ENCODE data around the gene KIFBP.
"Not testable (repeated sequence)": the region's sequence is repeated elsewhere in the genome, so short reads cannot be mapped to it uniquely, and the experiment has no call there.

Gene KIFBP

DNA sequence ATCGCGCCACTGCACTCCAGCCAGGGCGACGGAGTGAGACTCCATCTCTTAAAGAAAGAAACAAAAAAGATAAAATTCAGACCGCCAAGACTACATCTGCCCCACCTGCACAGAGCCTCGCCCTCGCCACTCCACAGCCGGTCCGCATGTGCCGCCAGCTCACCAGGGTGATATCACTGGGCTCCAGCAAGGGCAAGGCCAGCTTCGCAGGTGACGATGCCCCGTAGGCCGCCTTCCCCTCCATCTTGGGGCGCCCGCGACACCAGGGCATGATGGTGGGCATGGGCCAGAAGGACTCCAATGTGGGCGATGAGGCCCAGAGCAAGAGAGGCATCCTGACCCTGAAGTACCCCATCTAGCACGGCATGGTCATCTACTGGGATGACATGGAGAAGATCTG, 34.0 kb downstream of the KIFBP start:
- H3K4me3 ChIP-seq (ENCODE audit: low read depth, low read length): no peak overlapping the region
- TF ChIP-seq, protein P1, sequence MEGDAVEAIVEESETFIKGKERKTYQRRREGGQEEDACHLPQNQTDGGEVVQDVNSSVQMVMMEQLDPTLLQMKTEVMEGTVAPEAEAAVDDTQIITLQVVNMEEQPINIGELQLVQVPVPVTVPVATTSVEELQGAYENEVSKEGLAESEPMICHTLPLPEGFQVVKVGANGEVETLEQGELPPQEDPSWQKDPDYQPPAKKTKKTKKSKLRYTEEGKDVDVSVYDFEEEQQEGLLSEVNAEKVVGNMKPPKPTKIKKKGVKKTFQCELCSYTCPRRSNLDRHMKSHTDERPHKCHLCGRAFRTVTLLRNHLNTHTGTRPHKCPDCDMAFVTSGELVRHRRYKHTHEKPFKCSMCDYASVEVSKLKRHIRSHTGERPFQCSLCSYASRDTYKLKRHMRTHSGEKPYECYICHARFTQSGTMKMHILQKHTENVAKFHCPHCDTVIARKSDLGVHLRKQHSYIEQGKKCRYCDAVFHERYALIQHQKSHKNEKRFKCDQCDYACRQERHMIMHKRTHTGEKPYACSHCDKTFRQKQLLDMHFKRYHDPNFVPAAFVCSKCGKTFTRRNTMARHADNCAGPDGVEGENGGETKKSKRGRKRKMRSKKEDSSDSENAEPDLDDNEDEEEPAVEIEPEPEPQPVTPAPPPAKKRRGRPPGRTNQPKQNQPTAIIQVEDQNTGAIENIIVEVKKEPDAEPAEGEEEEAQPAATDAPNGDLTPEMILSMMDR (conservative IDR thresholded peaks at IDR 0.05; ENCODE audit: low read depth, low read length): no peak
- DNase-seq (ENCODE audit: low read depth): no peak

DNA sequence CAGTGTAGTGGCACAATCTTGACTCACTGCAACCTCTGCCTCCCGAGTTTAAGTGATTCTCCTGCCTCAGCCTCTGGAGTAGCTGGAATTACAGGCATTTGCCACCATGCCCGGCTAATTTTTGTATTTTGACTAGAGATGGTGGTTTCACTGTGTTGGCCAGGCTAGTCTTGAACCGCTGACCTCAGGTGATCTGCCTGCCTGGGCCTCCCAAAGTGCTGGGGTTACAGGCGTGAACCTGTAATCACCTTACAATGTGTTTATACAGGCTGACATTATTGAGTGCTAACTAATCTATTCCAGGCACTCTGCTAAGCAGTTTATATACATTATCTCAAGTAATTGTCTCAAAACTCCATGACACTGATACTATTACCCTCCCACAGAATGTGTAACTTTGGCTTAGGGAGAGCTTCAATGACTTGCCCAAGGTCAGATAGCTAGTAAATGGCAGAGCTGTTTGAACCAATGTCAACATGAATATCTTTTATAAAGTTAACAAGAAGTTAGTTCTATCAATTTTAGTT, 36.8 kb downstream of the KIFBP start:
- no peak overlapping the region for H3K4me3 ChIP-seq (ENCODE audit: low read depth, low read length)
- DNase-seq (ENCODE audit: low read depth): no peak
- TF ChIP-seq, protein P1 (conservative IDR thresholded peaks at IDR 0.05; ENCODE audit: low read depth, low read length): no peak

DNA sequence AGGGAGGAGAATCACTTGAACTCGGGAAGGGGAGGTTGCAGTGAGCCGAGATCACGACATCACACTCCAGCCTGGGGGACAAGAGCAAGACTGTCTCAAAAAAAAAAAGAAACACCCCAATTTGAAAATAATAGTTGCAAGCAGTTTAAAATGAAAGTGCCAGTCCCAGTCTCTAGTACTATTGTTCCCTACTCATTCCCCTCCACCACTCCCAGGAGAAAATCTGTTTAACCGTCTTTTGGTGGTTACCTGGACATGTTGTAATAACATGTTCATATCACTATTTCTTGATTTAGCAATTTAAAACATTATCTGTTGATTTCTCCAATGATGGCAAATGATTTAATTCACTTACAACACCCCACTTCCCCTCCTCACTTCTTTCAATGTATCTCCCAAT, 44.7 kb downstream of the KIFBP start:
- DNase-seq (ENCODE audit: low read depth): no peak
- TF ChIP-seq, protein P1 (conservative IDR thresholded peaks at IDR 0.05; ENCODE audit: low read depth, low read length): no peak
- no peak overlapping the region for H3K4me3 ChIP-seq (ENCODE audit: low read depth, low read length)

DNA sequence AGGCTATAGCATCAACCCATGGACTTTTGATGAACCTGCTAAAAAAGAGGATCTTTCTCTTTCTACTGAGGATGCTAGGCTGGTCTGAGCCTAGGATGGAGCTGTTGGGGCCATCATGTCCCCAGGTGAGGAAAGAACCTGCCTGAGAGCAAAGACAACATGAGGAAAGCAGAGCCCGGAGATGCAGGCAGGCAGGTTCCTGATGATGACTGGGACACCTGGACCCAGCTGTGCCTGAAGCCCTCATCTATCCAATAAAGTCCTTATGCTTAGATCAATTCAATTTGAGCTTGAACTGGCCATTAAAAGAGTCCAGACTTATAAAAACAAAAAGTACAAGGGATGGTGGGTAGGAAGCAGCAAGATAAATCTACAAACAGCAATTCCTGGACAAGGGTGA, 48.9 kb downstream of the KIFBP start:
- TF ChIP-seq, protein P1 (conservative IDR thresholded peaks at IDR 0.05; ENCODE audit: low read depth, low read length): no peak
- H3K4me3 ChIP-seq (ENCODE audit: low read depth, low read length): no peak overlapping the region
- DNase-seq (ENCODE audit: low read depth): no peak

DNA sequence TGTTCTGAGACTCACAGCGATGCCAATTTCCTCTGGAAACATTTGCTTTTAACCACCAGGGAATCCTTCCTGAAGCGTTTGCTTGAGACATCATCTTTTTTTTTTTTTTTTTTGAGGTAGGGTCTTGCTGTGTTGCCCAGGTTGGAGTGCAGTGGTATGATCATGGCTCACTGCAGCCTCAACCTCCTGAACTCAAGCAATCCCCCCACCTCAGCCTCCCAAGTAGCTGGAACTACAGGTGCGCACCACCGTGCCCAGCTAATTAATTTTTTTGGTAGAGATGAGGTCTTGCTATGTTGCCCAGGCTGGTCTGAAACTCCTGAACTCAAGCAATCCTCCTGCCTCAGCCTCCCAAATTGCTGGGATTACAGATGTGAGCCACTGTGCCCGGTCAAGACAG, 52.3 kb downstream of the KIFBP start:
- H3K4me3 ChIP-seq (ENCODE audit: low read depth, low read length); DNase-seq (ENCODE audit: low read depth): not testable (repeated sequence)

DNA sequence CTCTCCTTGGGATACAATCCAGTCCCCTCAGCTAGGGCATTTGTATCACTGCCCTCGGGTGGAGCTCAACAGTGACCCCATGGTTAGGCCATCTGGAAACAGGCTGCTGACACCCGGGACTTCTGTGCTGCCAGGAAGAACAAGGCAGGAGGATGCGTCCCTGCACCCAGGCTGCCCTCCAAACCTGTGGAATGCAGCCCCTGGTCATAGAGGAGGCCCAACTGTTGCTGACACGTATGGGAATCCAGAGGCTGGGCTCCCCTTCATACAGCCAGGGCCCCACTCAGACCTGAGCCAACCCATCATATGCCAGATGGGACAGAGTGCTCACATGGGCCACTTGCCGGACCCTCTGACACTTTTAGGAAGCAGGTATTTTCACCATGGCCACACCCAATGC, 53.8 kb downstream of the KIFBP start:
- TF ChIP-seq, protein P1 (conservative IDR thresholded peaks at IDR 0.05; ENCODE audit: low read depth, low read length): no peak
- H3K4me3 ChIP-seq (ENCODE audit: low read depth, low read length): no peak overlapping the region
- DNase-seq (ENCODE audit: low read depth): no peak

DNA sequence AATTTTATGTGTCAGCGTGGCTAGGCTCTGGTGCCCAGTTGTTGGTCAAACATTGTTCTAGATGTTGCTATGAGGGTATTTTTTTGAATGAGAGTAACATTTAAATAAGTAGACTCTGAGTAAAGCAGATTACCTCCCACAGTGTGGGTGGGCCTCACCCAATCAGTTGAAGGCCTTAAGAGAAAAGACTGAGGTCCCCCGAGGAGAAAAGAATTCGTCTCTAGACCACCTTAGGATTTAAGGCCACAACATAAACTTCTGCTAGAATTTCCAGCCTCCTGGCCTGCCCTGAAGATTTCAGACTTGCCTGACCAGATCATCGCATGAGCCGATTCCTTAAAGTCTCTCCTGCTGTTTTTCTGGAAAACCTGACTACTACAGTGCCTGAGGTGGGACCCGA, 54.2 kb downstream of the KIFBP start:
- TF ChIP-seq, protein P1 (conservative IDR thresholded peaks at IDR 0.05; ENCODE audit: low read depth, low read length): no peak
- DNase-seq (ENCODE audit: low read depth): no peak
- no peak overlapping the region for H3K4me3 ChIP-seq (ENCODE audit: low read depth, low read length)

Data from choroid plexus epithelial cell (primary cell).